A673 (cell line): ENCODE results near the gene MVP. TPM values are rescaled to one million over a fixed set of nuclear protein-coding genes. Genes with fewer than 3 reads are reported as not detected.

Source experiments
- BruUV-seq: library from RNA; stranded (reverse); fragments of 400-500 nt; replicated peaks from 2 replicates; lab custom pipeline; 2021; lab: Mats Ljungman, UMichigan
- CTCF ChIA-PET: fragments of 300-600 bp; sonication (Branson Sonifier 250); formaldehyde crosslinking; loops from one replicate; lab custom pipeline; 2022; ENCODE audit warnings: antibody characterized with exemption; lab: Charles Lee
- POLR2A ChIA-PET: fragments of 300-600 bp; sonication (Branson Sonifier 250); formaldehyde crosslinking; loops from one replicate; lab custom pipeline; 2022; ENCODE audit warnings: antibody characterized with exemption; ENCODE audit not compliant: low non-redundant PET; lab: Charles Lee
- DNase-seq: peaks from one replicate; pipeline ENCODE4 v3.0.0-alpha.2; 2015; ENCODE audit warnings: low spot score
- H3K27ac ChIP-seq: fragments of 200-600 bp; sonication (generic); 2 replicates; pipeline ENCODE4 v1.5.1; 2016; ENCODE audit warnings: mixed run types, low read depth, mild to moderate bottlenecking, mixed read lengths, antibody characterized with exemption, low read length; ENCODE audit not compliant: poor library complexity, severe bottlenecking
- H3K27me3 ChIP-seq: fragments of 200-600 bp; sonication (generic); replicated peaks from 2 replicates; pipeline ENCODE4 v1.6.1; 2017; ENCODE audit warnings: mixed run types, low read depth, mild to moderate bottlenecking, mixed read lengths, antibody characterized with exemption, low read length; ENCODE audit not compliant: insufficient read depth, poor library complexity
- H3K36me3 ChIP-seq: fragments of 200-600 bp; sonication (generic); 2 replicates; pipeline ENCODE4 v1.6.1; 2016; ENCODE audit warnings: mixed run types, mild to moderate bottlenecking, mixed read lengths, antibody characterized with exemption, low read length; ENCODE audit not compliant: insufficient read depth, poor library complexity, severe bottlenecking
- H3K4me1 ChIP-seq: fragments of 200-600 bp; sonication (generic); 2 replicates; pipeline ENCODE4 v1.6.1; 2017; ENCODE audit warnings: mixed run types, mild to moderate bottlenecking, mixed read lengths, antibody characterized with exemption, low read length; ENCODE audit not compliant: insufficient read depth, poor library complexity, severe bottlenecking
- H3K4me3 ChIP-seq: fragments of 200-600 bp; sonication (generic); 2 replicates; pipeline ENCODE4 v1.5.1; 2016; ENCODE audit warnings: low read depth, mixed run types, mild to moderate bottlenecking, mixed read lengths, low read length; ENCODE audit not compliant: poor library complexity, severe bottlenecking
- H3K9me3 ChIP-seq: fragments of 200-600 bp; sonication (generic); 2 replicates; pipeline ENCODE4 v1.6.1; 2016; ENCODE audit warnings: mixed run types, low read depth, mild to moderate bottlenecking, mixed read lengths, antibody characterized with exemption, low read length; ENCODE audit not compliant: poor library complexity, severe bottlenecking
- EZH2 ChIP-seq: fragments of 200-600 bp; sonication (generic); IDR thresholded peaks from 2 replicates; pipeline ENCODE4 v1.6.1; 2017; ENCODE audit warnings: borderline replicate concordance, low read depth, mild to moderate bottlenecking, mixed read lengths, antibody characterized with exemption, low read length; ENCODE audit not compliant: poor library complexity, severe bottlenecking
- intact Hi-C: fragments of 100-400 bp; cut with micrococcal nuclease; formaldehyde crosslinking; loops from one replicate; pipeline ENCODE4 v1.10.0; 2022; ENCODE audit not compliant: unreplicated experiment
- total RNA-seq: library from RNA; stranded (reverse); gene quantifications from 2 replicates; pipeline ENCODE4 v1.2.3, GENCODE V29; 2021
- TF ChIP-seq, protein P1 (sequence below): fragments of 300-800, 200-600 bp; sonication (generic); conservative IDR thresholded peaks from 2 replicates; pipeline ENCODE4 v1.5.1; 2017; ENCODE audit warnings: low read depth, mild to moderate bottlenecking, antibody characterized with exemption, low read length, moderate library complexity, mixed read lengths

Gene MVP
- total RNA-seq, 1 experiment from 2014 or later, result 5.6 TPM

- Histone ChIP-seq H3K9me3 (no peaks in the 10 kb centered on the region), H3K27me3 (no peaks in the 10 kb centered on the region), H3K4me3 (peak overlapping the region; percentile 45), H3K4me1 (peaks cover 15% of the 10 kb centered on the region), H3K27ac (no peak overlapping the region), H3K36me3 (no peaks in the 10 kb centered on the region)
- ChIA-PET CTCF (no interaction called here), POLR2A (no interaction called here)
- intact Hi-C loops, result no loop called here
- no peak for DNase-seq
- no TSS peak for BruUV-seq
- TF ChIP-seq EZH2, result no peak
- TF ChIP-seq, protein P1, sequence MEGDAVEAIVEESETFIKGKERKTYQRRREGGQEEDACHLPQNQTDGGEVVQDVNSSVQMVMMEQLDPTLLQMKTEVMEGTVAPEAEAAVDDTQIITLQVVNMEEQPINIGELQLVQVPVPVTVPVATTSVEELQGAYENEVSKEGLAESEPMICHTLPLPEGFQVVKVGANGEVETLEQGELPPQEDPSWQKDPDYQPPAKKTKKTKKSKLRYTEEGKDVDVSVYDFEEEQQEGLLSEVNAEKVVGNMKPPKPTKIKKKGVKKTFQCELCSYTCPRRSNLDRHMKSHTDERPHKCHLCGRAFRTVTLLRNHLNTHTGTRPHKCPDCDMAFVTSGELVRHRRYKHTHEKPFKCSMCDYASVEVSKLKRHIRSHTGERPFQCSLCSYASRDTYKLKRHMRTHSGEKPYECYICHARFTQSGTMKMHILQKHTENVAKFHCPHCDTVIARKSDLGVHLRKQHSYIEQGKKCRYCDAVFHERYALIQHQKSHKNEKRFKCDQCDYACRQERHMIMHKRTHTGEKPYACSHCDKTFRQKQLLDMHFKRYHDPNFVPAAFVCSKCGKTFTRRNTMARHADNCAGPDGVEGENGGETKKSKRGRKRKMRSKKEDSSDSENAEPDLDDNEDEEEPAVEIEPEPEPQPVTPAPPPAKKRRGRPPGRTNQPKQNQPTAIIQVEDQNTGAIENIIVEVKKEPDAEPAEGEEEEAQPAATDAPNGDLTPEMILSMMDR, result no peak
Measured at GRCh38 chr16:29876217-29876593, 55.9 kb downstream of the MVP start.

GRCh38 chr16:29876594-29877249 lies 56.5 kb downstream of the MVP start:
- peaks cover 15% of the 10 kb centered on the region for H3K4me1 ChIP-seq
- no peak overlapping the region for H3K27ac ChIP-seq
- peak overlapping the region; percentile 45 for H3K4me3 ChIP-seq
- TF ChIP-seq EZH2, result no peak
- TF ChIP-seq, protein P1, result no peak
- no peaks in the 10 kb centered on the region for H3K36me3 ChIP-seq
- no TSS peak for BruUV-seq
- ChIA-PET CTCF (interaction anchor here (1.5 kb wide), 1 partner anchor 28 kb away, joined by 7 read pairs; no protein-coding TSS in a partner anchor), POLR2A (interaction anchor here (0.5 kb wide), 1 partner anchor 521 kb away, joined by 5 read pairs; no protein-coding TSS in a partner anchor)
- DNase-seq, result no peak
- intact Hi-C loops, result no loop called here
- H3K27me3 ChIP-seq, result no peaks in the 10 kb centered on the region
- H3K9me3 ChIP-seq, result no peaks in the 10 kb centered on the region

- no peaks in the 10 kb centered on the region for H3K27me3 ChIP-seq
- DNase-seq, result peak; percentile 94
- H3K36me3 ChIP-seq, result no peaks in the 10 kb centered on the region
- peaks cover 15% of the 10 kb centered on the region for H3K4me1 ChIP-seq
- peak overlapping the region; percentile 21 for H3K27ac ChIP-seq
- H3K9me3 ChIP-seq, result no peaks in the 10 kb centered on the region
- ChIA-PET POLR2A (interaction anchor here (0.5 kb wide), 2 partner anchors 180 to 522 kb away, joined by 4 to 5 read pairs; no protein-coding TSS in a partner anchor), CTCF (interaction anchor here (0.6 to 1.5 kb wide), 2 partner anchors 29 to 33 kb away, joined by 7 to 9 read pairs; no protein-coding TSS in a partner anchor)
- intact Hi-C loops, result no loop called here
- no TSS peak for BruUV-seq
- peak overlapping the region; percentile 45 for H3K4me3 ChIP-seq
- no peak for TF ChIP-seq EZH2
- TF ChIP-seq, protein P1, result no peak
Measured at GRCh38 chr16:29877266-29877961, 57.2 kb downstream of the MVP start.
